ENCODE measurements around the gene EPB41L2.

GRCh38 chr6:131002661-131002980 is 60.4 kb downstream of the EPB41L2 start:
- TF ChIP-seq EZH2phosphoT487 (IDR thresholded peaks at IDR 0.05; ENCODE audit: low read depth, severe bottlenecking, unreplicated experiment) (no peak), CTCF (IDR thresholded peaks at IDR 0.05; ENCODE audit: poor library complexity) (no peak), EZH2 (IDR thresholded peaks at IDR 0.05; ENCODE audit: borderline replicate concordance) (no peak)
